ENCODE data around the gene PDS5B. TPM values are rescaled to one million over a fixed set of nuclear protein-coding genes. Genes with fewer than 3 reads are reported as not detected.
A peak's percentile ranks its signal among the peaks of the same experiment; 100 is the strongest.

The PDS5B gene
- total and polyA plus RNA-seq, 2 donors (not counting 1 experiment from before 2014, with no cell fraction given), result 6.6 to 62.9 TPM

GRCh38 chr13:32585550-32586079, 637 bp upstream of the PDS5B start:
- peaks cover 0 to 6% (median 0%) of the 10 kb centered on the region in 4 experiments for H3K27me3 ChIP-seq (replicated peaks in 1 of 4; ENCODE audit: control extremely low read depth in 1 of 4, control insufficient read depth in 3 of 4, insufficient read depth in 4 of 4, low read length in 3 of 4)
- Mint-ChIP-seq H3K27ac (peak overlapping the region; percentile 91), H3K4me1 (peaks cover 38% of the 10 kb centered on the region), H3K9me3 (ENCODE audit: insufficient read depth) (no peaks in the 10 kb centered on the region), H3K4me3 (peak overlapping the region; percentile 95), H3K27me3 (no peaks in the 10 kb centered on the region)
- H3K36me3 ChIP-seq (replicated peaks in 1 of 2; ENCODE audit: control extremely low read depth in 1 of 2, control insufficient read depth in 1 of 2, extremely low read depth in 1 of 2, insufficient read depth in 2 of 2, low read length in 1 of 2), result no peaks in the 10 kb centered on the region
- TF ChIP-seq CTCF (IDR thresholded peaks at IDR 0.05), result no peak
- no peak for TF ChIP-seq EZH2 (IDR thresholded peaks at IDR 0.05; ENCODE audit: borderline replicate concordance, insufficient read depth, low read depth, low read length, poor library complexity, severe bottlenecking)
- no CpG with 5 or more reads among the region's 8 CpGs for WGBS (ENCODE audit: insufficient coverage)
- peak overlapping the region; percentile 31 for H3K27ac ChIP-seq (ENCODE audit: low read length in 2 of 2)
- POLR2A ChIA-PET, result interaction anchor here (0.7 to 1.1 kb wide), 6 partner anchors 47 to 1138 kb away, joined by 3 to 6 read pairs (median 5); partner anchors contain the start of genes BRCA2, N4BP2L1, N4BP2L2 and ZAR1L
- H2AFZ ChIP-seq (ENCODE audit: insufficient read depth, low read depth, low read length, poor library complexity, severe bottlenecking), result peak overlapping the region; percentile 86
- peaks cover 20 to 23% of the 10 kb centered on the region in 2 donors for H3K4me1 ChIP-seq (ENCODE audit: control insufficient read depth in 2 of 2, insufficient read depth in 2 of 2, low read length in 2 of 2)
- H4K20me1 ChIP-seq (ENCODE audit: control insufficient read depth, insufficient read depth, low read length, poor library complexity, severe bottlenecking), result peaks cover 5% of the 10 kb centered on the region
- H3K9ac ChIP-seq (ENCODE audit: low read length), result peak overlapping the region; percentile 74
- H3K4me3 ChIP-seq (ENCODE audit: control extremely low read depth in 1 of 5, extremely low read depth in 1 of 5, insufficient read depth in 1 of 5, low read depth in 2 of 5, low read length in 4 of 5), result peak overlapping the region; percentile 64 to 86 (median 68)
- DNase-seq, result no peak
- CTCF ChIA-PET, result interaction anchor here (0.6 to 5.8 kb wide), 20 partner anchors 14 to 676 kb away, joined by 3 to 81 read pairs (median 5); partner anchors contain the start of genes BRCA2, N4BP2L1, N4BP2L2 and ZAR1L
- intact Hi-C loops (cut with micrococcal nuclease), result loop anchor here (1.0 kb wide), 6 partner anchors 47 to 270 kb away; partner anchors contain the start of genes BRCA2, N4BP2L1, N4BP2L2 and ZAR1L
- peak overlapping the region; percentile 81 for H3K4me2 ChIP-seq (replicated peaks; ENCODE audit: low read depth, low read length, poor library complexity, severe bottlenecking)
- no peak for ATAC-seq (ENCODE audit: low read depth)
- H3K9me3 ChIP-seq (ENCODE audit: control extremely low read depth in 1 of 3, control insufficient read depth in 2 of 3, insufficient read depth in 1 of 3, low read length in 2 of 3), result no peaks in the 10 kb centered on the region
- H3K79me2 ChIP-seq (ENCODE audit: control insufficient read depth, insufficient read depth, low read length), result peaks cover 35% of the 10 kb centered on the region

All from B cell (primary cell).